GM12878 (cell line): ENCODE results near the gene TMTC1.

Experiments
- CHD2 ChIP-seq: IDR thresholded peaks from 2 replicates; pipeline ENCODE4 v1.6.1; 2011; ENCODE audit warnings: low read depth, low read length, improper control_type of control experiment, borderline replicate concordance
- FOS ChIP-seq: IDR thresholded peaks from 3 replicates; pipeline ENCODE4 v1.6.1; 2011; ENCODE audit warnings: borderline replicate concordance; ENCODE audit not compliant: insufficient read length; ENCODE audit errors: extremely low read depth
- POLR2A ChIP-seq: IDR thresholded peaks from 2 replicates; pipeline ENCODE4 v1.6.1; 2011; ENCODE audit warnings: low read depth, mild to moderate bottlenecking, low read length
- SIN3A ChIP-seq: IDR thresholded peaks from 2 replicates; pipeline ENCODE4 v1.6.1; 2012; ENCODE audit warnings: low read depth, low read length, improper control_type of control experiment
- ZNF274 ChIP-seq: IDR thresholded peaks from one replicate; pipeline ENCODE4 v1.8.0; 2011; ENCODE audit not compliant: insufficient read length, insufficient read depth
- TF ChIP-seq, protein P1 (sequence below), 3 experiments: IDR thresholded peaks in 2 of 3; conservative IDR thresholded peaks in 1 of 3; 2 replicates each; pipeline ENCODE4 v1.5.1; 2011; ENCODE audit warnings: low read depth in 3 of 3, low read length in 3 of 3, mild to moderate bottlenecking in 3 of 3, control low read depth in 2 of 3, moderate library complexity in 2 of 3, inconsistent platforms in 1 of 3, mixed read lengths in 1 of 3; ENCODE audit not compliant: control insufficient read depth in 2 of 3, insufficient read depth in 1 of 3; ENCODE audit errors: extremely low read depth in 1 of 3
- TF ChIP-seq, protein P2 (sequence below): IDR thresholded peaks from 2 replicates; pipeline ENCODE4 v1.6.1; 2011; ENCODE audit warnings: low read depth, mild to moderate bottlenecking, low read length, moderate library complexity, borderline replicate concordance; ENCODE audit errors: extremely low read depth
- TF ChIP-seq, protein P3 (sequence below): fragments of 450-650 bp; IDR thresholded peaks from 2 replicates; pipeline ENCODE4 v1.6.1; 2017; ENCODE audit warnings: mild to moderate bottlenecking
- TF ChIP-seq, protein P4 (sequence below): IDR thresholded peaks from 2 replicates; pipeline ENCODE4 v1.6.1; 2012; ENCODE audit warnings: mild to moderate bottlenecking, low read depth, low read length

DNA sequence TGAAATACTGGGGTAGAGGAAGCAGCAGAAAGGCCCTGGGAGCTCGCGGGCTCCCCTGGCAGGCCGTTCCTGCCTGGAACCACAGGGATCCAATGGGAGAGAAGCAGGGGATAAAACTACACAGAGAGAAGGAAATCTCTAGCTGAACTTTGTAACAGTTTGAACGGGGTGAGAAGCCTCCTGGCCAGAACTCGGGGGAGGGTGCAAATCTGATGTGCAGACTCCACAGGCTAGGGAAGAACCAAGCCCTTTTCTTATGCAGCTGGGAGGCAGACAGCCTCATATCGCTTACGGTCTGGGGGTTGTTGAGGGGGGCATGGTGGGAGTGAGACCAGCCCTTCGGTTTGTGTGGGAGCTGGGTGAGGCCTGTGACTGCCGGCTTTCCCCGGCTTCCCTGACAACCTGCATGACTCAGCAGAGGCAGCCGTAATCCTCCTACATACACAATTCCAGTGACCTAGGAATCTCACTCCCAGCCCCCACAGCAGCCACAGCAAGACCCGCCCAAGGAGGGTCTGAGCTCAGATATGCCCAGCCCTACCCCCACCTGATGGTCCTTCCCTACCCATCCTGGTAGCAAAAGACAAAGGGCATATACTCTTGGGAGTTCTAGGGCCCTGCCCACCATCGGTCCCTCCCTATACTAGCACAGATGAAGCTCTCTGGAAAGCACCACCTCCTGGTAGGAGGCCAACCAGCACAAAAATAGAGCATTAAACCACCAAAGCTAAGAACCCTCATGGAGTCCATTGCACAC, 143.0 kb downstream of the TMTC1 start:
- TF ChIP-seq, protein P1, sequence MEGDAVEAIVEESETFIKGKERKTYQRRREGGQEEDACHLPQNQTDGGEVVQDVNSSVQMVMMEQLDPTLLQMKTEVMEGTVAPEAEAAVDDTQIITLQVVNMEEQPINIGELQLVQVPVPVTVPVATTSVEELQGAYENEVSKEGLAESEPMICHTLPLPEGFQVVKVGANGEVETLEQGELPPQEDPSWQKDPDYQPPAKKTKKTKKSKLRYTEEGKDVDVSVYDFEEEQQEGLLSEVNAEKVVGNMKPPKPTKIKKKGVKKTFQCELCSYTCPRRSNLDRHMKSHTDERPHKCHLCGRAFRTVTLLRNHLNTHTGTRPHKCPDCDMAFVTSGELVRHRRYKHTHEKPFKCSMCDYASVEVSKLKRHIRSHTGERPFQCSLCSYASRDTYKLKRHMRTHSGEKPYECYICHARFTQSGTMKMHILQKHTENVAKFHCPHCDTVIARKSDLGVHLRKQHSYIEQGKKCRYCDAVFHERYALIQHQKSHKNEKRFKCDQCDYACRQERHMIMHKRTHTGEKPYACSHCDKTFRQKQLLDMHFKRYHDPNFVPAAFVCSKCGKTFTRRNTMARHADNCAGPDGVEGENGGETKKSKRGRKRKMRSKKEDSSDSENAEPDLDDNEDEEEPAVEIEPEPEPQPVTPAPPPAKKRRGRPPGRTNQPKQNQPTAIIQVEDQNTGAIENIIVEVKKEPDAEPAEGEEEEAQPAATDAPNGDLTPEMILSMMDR (IDR thresholded peaks at IDR 0.05 in 2 of 3, conservative IDR thresholded peaks at IDR 0.05 in 1 of 3; ENCODE audit: control insufficient read depth in 2 of 3, extremely low read depth in 1 of 3, insufficient read depth in 1 of 3, low read depth in 3 of 3, low read length in 3 of 3): no peak
- TF ChIP-seq, protein P2, sequence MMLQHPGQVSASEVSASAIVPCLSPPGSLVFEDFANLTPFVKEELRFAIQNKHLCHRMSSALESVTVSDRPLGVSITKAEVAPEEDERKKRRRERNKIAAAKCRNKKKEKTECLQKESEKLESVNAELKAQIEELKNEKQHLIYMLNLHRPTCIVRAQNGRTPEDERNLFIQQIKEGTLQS: no peak
- no peak for TF ChIP-seq ZNF274
- TF ChIP-seq, protein P3, sequence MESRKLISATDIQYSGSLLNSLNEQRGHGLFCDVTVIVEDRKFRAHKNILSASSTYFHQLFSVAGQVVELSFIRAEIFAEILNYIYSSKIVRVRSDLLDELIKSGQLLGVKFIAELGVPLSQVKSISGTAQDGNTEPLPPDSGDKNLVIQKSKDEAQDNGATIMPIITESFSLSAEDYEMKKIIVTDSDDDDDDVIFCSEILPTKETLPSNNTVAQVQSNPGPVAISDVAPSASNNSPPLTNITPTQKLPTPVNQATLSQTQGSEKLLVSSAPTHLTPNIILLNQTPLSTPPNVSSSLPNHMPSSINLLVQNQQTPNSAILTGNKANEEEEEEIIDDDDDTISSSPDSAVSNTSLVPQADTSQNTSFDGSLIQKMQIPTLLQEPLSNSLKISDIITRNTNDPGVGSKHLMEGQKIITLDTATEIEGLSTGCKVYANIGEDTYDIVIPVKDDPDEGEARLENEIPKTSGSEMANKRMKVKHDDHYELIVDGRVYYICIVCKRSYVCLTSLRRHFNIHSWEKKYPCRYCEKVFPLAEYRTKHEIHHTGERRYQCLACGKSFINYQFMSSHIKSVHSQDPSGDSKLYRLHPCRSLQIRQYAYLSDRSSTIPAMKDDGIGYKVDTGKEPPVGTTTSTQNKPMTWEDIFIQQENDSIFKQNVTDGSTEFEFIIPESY: no peak
- TF ChIP-seq, protein P4, sequence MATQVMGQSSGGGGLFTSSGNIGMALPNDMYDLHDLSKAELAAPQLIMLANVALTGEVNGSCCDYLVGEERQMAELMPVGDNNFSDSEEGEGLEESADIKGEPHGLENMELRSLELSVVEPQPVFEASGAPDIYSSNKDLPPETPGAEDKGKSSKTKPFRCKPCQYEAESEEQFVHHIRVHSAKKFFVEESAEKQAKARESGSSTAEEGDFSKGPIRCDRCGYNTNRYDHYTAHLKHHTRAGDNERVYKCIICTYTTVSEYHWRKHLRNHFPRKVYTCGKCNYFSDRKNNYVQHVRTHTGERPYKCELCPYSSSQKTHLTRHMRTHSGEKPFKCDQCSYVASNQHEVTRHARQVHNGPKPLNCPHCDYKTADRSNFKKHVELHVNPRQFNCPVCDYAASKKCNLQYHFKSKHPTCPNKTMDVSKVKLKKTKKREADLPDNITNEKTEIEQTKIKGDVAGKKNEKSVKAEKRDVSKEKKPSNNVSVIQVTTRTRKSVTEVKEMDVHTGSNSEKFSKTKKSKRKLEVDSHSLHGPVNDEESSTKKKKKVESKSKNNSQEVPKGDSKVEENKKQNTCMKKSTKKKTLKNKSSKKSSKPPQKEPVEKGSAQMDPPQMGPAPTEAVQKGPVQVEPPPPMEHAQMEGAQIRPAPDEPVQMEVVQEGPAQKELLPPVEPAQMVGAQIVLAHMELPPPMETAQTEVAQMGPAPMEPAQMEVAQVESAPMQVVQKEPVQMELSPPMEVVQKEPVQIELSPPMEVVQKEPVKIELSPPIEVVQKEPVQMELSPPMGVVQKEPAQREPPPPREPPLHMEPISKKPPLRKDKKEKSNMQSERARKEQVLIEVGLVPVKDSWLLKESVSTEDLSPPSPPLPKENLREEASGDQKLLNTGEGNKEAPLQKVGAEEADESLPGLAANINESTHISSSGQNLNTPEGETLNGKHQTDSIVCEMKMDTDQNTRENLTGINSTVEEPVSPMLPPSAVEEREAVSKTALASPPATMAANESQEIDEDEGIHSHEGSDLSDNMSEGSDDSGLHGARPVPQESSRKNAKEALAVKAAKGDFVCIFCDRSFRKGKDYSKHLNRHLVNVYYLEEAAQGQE: no peak
- TF ChIP-seq CHD2: no peak
- no peak for TF ChIP-seq SIN3A
- no peak for TF ChIP-seq FOS
- TF ChIP-seq POLR2A: no peak
